ENCODE measurements around the gene TTYH3. TPM values are rescaled to one million over a fixed set of nuclear protein-coding genes. Genes with fewer than 3 reads are reported as not detected.

The TTYH3 gene
- total and polyA plus RNA-seq, 2 of the 13 experiments (the other 11 are each of a cell fraction or from before 2014, with no cell fraction given) = 26.3 to 50.0 TPM

- TF ChIP-seq E2F2 (CRISPR knock-in tag; IDR thresholded peaks at IDR 0.05; ENCODE audit: borderline replicate concordance) (no peak), ZNF142 (CRISPR knock-in tag; IDR thresholded peaks at IDR 0.05) (no peak), MAX (IDR thresholded peaks at IDR 0.05) (peak; percentile 47; the same call in 1 of the 2 replicates), ZBTB26 (CRISPR knock-in tag; IDR thresholded peaks at IDR 0.05; ENCODE audit: borderline replicate concordance) (no peak), MED13 (CRISPR knock-in tag; IDR thresholded peaks at IDR 0.05) (no peak), ATF2 (CRISPR knock-in tag; IDR thresholded peaks at IDR 0.05) (no peak), FOXP1 (IDR thresholded peaks at IDR 0.05) (no peak), FOXP1 (CRISPR knock-in tag; IDR thresholded peaks at IDR 0.05) (no peak), ZMYM3 (CRISPR knock-in tag; IDR thresholded peaks at IDR 0.05) (no peak), PITX1 (CRISPR knock-in tag; IDR thresholded peaks at IDR 0.05) (no peak), CTCF (CRISPR knock-in tag; IDR thresholded peaks at IDR 0.05) (peak; percentile 64), SNRNP70 (IDR thresholded peaks at IDR 0.05; ENCODE audit: low read depth, low read length) (no peak), ZC3H13 (CRISPR knock-in tag; IDR thresholded peaks at IDR 0.05) (no peak), RBFOX2 (IDR thresholded peaks at IDR 0.05; ENCODE audit: low read depth, low read length) (0 out of 2 replicates have a peak, but pooled peaks have one; percentile 8), IKZF5 (CRISPR knock-in tag; IDR thresholded peaks at IDR 0.05) (0 out of 2 replicates have a peak, but pooled peaks have one; percentile 15)
Observed at GRCh38 chr7:2660359-2661095, 28.7 kb downstream of the TTYH3 start (continued).

Measured in HepG2 (cell line).